Ramos (cell line): ENCODE data around the gene TBC1D20.
"Not testable (repeated sequence)": the region's sequence is repeated elsewhere in the genome, so short reads cannot be mapped to it uniquely, and the experiment has no call there.

Source experiments
- in situ Hi-C: fragments of 300-500 bp; cut with MboI; formaldehyde crosslinking; loops from one replicate; pipeline ENCODE4 v1.14.3; 2022; ENCODE audit warnings: low sequenced_read_pairs; ENCODE audit not compliant: unreplicated experiment

TBC1D20 gene

DNA sequence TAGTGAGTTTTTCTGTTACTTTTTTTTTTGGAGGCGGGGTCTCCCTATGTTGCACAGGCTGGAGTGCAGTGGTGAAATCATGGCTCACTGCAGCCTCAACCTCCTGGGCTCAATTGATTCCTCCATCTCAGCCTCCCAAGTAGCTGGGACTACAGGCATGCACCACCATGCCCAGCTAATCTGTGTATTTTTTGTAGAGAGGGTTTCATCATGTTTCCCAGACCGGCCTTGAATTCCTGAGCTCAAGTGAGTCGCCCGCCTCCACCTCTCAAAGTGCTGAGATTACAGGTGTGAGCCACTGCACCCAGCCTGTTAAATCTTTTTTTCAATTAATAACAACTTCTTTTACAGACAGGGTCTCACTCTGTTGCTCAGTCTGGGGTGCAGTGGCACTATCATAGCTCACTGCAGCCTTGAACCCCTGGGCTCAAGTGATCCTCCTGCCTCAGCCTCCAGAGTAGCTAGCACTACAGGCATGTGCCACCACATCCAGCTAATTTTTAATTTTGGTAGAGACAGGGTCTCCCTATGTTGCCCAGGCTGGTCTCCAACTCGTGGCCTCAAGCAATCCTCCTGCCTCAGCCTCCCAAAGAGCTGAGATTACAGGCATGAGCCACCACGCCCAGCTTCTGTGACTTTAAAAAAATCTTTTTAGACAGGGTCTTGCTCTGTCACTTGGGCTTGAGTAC, 14.4 kb upstream of the TBC1D20 start:
- in situ Hi-C loops: loop anchor here (5.0 kb wide), 1 partner anchor 124 kb away; no protein-coding TSS in a partner anchor

DNA sequence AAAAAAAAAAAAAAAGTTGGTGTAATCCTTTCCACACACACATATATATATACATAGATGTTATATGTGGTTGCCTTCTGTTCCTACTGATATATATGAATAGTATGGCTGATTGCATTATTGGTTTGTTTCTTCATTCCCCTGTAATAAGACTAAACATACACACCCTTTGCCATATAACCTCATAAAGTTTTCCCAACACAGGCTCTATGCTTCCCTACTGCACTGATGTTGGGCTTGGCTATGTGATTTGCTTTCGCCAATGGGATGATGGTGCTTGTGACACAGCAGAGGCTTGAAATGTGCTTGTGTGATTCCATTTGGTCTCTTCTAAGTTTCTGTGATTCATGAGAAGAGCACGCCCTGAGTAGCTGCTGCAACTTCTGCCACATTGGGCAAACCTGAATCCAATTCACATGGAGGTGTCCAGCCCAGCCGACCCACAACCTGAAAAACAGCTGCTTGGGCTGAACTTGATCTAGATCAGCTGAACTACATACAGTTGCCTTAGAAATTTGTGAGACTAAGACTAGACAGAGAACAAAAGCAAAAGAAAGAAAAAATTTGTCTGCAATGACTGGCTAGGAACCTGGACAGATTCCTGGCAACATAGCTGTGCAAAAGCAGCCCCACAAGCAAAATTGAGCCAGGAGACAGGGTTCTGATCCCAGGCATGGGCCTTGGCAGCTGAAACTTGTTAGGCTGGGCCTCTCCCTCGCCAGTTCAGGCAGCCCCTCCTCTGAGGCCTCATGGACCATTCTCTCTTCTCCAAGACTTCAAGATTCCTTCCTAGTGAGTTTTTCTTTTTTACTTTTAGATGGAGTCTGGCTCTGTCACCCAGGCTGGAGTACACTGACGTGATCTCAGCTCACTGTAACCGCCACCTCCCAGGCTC, 13.4 kb upstream of the TBC1D20 start:
- in situ Hi-C loops: loop anchor here (5.0 kb wide), 1 partner anchor 123 kb away; no protein-coding TSS in a partner anchor

DNA sequence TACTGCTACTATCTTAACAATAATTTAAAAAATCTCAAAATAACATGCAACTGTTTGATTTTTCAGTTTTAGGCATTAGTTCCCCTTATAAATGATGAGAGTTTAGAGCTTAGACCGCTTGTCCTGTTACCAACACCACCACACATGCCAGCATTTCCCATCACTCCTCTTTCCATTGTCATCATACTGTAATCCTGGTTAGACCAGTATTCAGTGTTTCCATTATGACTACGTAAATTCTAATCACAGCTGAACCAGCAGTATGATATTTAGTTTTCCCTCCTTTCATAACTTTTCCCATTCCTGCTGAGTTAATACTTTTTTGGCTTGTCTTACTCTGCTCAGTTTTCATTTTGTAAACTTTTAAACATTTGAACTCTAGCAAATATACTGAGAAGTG, 12.2 kb upstream of the TBC1D20 start:
- in situ Hi-C loops: no loop called here

DNA sequence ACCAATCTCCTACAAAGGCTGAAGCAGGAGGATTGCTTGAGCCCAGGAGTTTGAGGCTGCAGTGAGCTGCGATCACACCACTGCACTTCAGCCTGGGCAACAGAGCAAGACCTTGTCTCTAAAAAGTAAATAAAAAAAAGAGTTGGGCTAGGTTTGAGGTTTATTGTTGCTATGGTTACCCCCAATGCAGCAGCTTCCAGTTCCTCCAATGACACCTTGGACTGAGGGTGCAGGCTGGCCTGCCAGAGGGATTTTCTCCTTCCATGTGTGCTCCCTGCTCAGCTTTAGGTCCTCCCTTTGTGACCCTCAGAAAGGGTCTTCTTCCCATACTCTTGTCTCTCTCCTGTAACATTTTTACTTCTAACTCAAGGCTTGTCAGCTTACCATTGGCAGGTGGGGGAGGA, 10.6 kb upstream of the TBC1D20 start:
- in situ Hi-C loops: no loop called here

DNA sequence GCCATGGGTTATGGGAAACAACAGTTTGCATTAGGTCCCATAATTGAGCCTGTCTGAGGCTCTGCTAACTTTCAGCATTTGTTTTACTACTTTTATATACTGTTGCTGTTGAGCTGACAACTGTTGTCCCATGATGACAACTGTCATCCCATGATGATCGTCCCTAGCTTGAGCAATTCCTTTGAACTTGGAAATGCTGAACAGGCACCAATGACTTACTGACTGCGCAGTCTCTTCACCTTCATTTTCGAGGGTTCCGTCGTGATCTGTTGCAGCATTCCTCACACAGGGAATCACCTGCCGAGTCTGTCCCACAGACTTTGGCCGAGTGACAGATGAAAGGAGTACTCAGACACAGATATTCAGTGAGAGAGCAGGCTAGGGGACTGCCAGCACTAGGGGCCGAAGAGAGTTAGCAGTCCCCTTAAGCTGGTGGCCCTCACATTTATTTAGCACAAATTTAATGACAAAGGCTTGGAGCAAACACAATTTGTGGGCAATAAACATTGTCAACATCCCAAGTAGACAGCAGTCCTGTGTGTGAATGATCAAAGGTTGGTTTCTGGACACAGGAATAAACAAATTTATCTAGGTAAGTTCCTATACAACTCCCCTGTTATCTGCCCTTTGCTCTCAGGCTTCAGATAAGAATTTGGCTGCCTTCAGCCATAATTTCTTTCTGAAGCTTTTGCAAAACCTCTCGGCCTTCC, 10.0 kb upstream of the TBC1D20 start:
- in situ Hi-C loops: no loop called here

DNA sequence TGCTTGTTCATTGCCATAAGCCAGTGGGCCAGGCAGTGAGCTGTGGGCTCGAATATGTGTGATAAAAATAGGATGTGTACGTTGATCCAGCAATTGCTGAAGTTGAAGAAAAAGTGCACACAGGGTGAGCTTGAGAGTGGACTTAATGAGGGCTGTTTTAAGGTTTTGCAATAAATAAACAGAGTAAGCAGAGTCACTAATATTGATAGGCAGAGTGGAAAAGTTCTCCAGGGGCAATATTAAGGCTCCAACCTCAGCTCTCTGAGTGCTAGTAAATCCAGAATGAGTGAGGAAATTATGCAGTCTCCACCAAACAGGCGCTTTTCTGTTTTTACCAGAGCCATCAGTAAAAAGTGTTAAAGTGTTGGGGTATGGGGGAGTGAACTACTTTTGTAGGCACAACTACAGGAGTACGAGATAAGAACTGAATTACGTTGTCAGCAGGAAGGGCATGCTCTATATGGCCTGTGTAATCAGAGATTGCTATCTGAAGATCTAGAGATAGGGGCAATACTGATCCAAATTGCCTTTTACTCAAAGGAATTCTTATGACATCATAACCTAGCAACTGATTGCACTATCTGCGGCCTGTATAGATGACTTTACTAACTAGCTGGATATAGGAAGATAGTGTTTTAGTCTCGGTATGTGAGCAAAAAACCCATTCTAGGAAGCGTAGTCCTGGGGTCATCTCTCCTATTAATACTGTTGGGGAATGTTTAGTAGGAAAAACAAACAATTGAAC, 7.6 kb upstream of the TBC1D20 start:
- in situ Hi-C loops: no loop called here

DNA sequence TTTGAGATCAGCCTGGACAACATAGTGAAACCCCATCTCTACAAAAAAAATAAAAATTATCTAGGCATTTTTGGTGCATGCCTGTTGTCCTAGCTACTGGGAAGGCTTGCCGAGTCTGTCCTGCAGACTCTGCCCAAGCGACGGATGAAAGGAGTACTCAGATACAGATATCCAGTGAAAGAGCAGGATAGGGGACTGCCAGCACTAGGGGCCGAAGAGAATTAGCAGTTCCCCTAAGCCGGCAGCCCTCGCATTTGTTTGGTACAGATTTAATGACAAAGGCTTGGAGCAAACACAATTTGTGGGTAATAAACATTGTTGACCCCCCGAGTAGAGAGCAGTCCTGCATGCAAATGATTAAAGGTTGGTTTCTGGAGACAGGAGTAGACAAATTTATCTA, 5.4 kb upstream of the TBC1D20 start:
- in situ Hi-C loops: no loop called here

DNA sequence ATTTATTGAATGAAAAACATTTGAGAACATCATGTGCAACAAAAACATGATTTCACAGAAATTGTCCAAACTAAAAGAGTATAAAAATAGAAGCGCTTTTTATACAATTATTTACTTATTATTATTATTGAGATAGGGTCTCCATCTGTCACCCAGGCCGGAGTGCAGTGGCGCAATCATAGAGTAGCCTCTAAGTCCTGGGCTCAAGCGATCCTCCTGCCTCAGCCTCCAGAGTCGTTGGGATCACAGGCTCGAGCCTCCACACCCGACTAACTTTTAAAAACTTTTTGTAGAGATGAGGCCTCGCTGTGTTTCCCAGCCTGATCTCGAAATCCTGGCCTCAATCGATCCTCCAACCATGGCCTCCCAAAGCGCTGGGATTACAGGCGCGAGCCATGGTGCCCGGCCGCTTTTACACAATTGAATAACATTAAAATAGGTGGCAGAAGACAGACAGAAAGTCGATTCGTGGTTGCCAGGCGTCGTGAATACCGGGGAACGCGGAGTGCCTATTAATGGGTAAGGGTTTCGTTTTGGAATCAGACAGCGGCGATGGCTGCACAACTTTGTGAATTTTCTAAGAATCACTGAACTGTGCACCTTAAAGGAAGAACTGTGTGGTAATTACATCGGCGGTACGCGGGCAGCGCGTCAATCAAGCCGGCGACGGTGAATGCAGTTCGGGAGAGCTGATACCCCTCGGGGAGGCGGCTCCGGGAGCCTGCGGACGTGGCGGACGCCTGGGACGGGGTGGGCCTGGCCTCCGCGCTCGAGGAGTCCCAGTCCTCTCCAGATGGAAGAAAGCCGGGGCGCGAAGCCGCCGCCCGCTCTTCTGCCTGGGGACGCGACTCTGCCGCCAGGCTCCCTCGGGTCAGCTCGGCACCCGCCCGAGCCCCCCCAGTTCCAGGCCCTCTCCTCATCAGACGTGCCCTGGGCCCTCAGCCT, 807 bp downstream of the TBC1D20 start:
- in situ Hi-C loops: no loop called here

DNA sequence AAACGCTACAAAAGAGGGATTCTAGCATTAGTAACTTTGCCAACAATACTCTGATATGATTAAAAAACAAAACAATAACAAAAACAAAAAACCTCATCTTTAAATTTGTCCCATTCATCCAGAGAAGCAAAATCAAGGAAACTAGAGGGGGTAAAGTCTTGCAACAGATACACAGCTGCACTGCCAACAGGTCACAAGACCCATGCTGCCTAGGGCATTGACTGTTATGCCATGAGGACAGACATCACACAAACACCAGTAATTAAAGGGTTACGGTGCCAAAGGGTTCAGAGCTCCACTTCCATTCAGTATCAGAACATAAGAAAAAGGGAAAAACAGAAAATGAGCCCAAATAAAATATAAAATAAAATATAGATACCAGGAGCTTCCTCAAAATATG, 1.6 kb downstream of the TBC1D20 start:
- in situ Hi-C loops: no loop called here

DNA sequence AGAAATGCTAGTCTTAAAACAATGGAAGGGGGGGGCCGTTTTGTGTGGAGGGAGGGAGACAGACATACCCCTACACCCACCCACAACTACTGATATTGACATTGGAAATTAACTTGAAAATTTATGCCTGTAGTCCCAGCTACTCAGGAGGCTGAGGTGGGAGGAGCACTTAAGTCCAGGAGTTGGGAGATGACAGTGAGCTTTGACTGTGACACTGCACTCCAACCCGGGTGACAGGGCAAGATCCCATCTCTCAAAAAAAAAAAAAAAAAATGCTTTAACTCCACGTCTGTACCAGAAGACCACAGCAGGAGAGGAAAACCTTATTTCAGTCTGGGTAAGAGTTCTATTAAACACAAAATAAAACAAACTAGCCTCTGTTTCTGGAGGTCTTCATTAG, 2.2 kb downstream of the TBC1D20 start:
- in situ Hi-C loops: no loop called here

DNA sequence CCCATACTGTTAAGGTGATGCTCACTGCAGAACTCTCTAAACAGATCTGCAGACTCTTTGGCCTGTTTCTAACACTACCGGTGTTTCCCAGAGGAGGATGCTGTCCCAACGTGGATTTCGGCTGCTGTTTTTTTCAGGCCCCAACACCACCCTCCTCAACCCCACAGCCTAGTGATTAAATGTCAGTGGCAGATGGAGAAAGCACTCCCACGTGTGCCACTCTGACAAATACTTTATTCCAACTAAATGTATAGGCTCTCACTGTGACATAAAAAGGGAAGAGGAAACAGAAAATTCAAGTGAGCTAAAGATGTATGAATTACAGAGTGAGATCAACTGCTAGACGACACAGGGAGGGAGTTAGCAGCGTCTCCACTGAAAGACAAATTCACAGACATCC, 3.6 kb downstream of the TBC1D20 start:
- in situ Hi-C loops: no loop called here

DNA sequence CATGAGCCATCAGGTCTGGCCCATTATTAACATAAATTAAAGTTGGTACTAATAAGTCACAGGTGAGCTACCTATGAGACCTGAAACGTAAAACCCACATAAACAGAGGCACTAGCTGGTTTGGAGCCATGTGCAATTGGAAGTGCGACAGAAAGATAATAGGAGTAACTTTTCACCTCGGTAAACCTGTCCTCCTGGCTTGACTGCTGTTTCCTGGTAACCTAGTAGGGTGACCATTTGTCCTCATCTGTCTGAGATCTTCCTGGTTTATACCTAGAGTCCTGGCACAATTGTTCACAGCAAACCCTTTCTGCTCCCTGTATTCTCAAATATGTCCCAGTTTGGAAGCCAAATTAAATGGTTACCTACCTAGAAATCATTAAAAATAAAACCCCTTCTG, 7.4 kb downstream of the TBC1D20 start:
- in situ Hi-C loops: no loop called here

DNA sequence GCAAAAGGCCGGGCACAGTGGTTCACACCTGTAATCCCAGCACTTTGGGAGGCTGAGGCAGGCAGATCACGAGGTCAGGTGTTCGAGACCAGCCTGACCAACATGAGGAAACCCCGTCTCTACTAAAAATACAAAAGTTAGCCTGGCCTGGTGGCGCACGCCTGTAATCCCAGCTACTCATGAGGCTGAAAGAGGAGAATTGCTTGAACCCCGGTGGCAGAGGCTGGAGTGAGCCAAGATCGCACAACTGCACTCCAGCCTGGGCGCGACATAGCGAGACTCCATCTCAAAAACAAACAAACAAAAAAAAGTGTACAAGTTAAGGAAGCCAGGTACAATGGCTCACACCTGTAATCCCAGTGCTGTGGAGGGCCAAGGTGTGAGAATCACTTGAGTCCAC, 10.3 kb downstream of the TBC1D20 start:
- in situ Hi-C loops: not testable (repeated sequence)

DNA sequence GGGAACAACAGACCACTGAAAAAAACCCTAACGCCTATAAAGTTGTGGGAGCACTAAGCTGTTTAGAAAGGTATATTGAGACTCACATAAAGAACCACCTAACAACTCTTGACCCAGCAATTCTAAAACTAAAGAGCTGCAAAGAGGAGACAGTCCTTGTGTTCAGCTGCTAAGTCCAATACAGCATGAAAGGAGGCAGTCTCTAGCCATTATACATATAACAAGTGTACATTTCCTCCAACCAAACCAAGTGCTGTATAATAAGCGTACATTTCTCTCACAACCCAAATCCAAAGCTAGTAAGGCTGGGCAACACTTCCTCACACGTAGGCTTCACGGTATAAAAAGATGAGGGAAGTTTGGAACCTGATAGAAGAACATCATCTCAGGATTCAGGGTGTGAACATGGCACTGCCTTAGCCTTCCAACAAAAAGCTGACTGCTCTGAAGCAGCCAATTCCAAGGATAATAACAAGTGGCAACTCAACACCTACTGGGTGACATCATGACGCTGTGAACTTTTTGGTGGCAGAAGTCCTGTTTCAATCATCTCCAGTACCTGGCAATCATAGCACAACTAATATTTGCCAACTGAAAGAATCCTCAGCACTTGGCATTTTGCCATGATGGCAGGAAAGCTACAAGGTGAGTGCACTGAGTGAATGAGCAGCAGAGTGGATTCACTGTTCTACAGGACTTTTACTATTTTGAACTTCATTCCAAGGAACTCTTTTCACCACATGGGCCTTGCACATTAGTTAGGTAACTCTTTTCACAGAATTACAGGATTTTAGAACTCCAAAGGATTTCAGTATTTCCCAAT, 16.6 kb downstream of the TBC1D20 start:
- in situ Hi-C loops: no loop called here

DNA sequence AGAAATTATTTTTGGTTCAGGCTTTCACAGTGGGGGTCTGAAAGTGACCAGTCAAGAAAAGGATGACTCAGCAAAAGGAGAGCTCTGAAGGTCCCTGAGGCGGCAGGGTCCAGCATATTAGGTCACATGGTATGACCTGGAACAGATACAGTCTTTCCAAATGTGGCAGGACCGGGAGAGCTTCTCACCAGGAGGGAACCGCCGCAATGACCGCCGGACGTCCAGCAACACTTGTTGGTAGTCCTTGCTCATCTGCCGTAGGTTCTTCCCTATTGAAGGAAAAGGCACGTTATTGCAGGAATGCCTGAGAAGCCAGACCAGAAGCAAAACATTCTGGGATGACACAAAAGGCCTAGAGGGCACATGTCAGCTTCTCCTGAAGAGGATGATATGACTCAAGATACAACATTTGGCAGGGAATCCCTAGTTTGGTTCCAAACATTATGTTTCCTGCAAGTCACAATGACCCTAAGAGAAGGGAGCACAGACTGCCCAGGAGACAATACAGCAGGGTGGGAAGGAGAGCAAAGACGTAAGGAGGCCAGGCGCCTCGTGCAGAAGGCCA, 17.4 kb downstream of the TBC1D20 start:
- in situ Hi-C loops: no loop called here

DNA sequence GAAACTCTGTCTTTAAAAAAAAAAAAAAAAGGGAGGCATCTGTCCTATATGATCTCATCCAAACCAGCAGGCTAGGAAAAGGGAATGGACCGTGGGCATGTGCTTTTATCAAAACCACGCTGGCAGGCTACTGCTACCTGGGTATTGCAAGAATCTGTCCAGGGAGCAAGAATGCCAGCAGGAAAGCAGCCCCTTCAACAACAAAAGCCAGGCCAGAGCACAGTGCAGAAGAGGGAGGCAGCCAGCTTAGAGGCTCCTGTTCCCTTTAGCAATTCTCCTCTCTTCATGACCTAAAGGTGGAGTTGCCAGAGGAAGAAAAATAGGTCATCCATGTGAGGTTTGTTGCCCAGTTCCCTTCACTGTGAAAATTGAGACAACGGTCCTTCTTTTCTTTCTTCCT, 18.2 kb downstream of the TBC1D20 start:
- in situ Hi-C loops: no loop called here

DNA sequence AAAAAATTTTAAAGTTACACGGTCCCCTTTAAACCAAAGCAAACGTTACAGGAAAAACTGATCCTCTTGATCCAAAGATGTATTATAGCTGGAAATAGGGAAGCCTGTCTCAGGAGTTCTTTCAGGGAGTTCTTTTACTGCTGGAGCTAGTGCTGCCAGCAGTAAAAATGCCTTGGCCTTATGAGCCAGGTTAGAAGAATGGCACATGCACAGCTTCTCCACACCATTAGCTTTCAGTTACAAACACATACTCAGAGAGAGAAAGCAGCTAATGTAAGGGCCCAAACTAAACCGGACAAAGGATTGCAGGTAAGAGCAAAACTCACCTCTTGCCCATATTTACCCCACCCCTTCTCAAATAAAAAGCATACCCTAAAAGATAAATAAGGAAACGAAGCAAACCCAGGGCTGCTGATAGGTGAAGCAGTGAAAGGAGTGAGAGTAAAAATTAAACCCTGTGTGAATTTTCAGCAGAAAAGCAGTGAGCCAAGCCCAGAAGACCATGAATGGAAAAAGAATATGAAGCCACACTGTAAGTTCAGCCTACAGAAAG, 19.0 kb downstream of the TBC1D20 start:
- in situ Hi-C loops: no loop called here

DNA sequence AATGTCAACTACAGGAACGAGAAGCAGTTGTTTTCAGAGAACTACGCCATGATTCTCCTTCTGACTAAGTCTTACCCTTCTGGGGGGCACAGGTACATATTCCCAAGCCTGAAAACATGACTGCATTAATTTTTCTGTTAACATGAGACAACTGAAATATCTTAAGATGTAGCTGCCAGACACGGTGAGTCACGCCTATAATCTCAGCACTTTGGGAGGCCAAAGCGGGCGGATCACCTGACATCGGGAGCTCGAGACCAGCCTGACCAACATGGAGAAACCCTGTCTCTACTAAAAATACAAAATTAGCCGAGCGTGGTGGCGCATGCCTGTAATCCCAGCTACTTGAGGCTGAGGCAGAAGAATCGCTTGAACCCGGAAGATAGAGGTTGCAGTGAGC, 21.7 kb downstream of the TBC1D20 start:
- in situ Hi-C loops: no loop called here
